Measurements from ENCODE around the gene CLEC1A. TPM values are rescaled to one million over a fixed set of nuclear protein-coding genes. Genes with fewer than 3 reads are reported as not detected.
A peak's percentile ranks its signal among the peaks of the same experiment; 100 is the strongest.

The CLEC1A gene
- total RNA-seq, 1 donor from 2014 or later, result not detected

DNA sequence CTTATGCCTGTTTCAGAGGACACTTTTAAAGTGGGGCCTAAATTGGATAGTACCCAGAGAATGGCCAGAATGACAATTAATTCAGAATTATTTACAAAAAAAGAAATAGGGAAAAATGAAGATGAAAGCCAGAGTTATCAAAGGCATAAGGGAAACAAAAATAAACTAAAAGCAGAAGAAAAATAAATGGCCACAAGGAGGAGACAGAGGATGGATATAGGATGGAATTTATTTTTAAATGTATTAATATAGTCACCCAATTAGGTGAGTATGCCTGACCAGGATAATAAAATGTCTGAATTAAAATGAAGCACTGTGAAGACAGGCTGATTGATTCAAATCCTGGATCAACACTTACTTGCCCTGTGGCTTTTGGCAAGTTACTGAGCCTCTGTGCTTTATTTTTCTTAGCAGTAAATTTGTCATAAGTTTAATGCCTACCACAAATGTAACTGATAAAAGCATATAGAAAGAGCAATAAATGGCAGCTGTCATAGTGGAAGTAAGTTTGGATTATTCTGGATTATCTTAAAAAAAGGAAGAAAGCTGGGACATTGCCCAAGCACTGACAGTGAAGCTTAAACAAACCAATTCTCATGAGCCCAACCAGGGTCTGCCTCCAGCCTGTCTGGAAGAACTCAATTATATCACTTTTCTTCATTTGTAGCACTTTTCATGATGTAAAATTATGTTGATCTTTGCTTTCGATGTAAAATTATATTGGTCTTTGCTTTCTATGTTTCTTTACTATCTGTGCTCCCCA, 64.8 kb downstream of the CLEC1A start:
- Histone ChIP-seq H3K27me3 (ENCODE audit: control insufficient read depth, insufficient read depth, low read length) (peaks cover 2% of the 10 kb centered on the region), H3K4me3 (ENCODE audit: low read depth, low read length) (no peak overlapping the region), H3K36me3 (ENCODE audit: control insufficient read depth, insufficient read depth, low read length) (no peaks in the 10 kb centered on the region)
- FAIRE-seq, result no peak
- DNase-seq (ENCODE audit: low read depth), result peak; percentile 27
- TF ChIP-seq, protein P1, sequence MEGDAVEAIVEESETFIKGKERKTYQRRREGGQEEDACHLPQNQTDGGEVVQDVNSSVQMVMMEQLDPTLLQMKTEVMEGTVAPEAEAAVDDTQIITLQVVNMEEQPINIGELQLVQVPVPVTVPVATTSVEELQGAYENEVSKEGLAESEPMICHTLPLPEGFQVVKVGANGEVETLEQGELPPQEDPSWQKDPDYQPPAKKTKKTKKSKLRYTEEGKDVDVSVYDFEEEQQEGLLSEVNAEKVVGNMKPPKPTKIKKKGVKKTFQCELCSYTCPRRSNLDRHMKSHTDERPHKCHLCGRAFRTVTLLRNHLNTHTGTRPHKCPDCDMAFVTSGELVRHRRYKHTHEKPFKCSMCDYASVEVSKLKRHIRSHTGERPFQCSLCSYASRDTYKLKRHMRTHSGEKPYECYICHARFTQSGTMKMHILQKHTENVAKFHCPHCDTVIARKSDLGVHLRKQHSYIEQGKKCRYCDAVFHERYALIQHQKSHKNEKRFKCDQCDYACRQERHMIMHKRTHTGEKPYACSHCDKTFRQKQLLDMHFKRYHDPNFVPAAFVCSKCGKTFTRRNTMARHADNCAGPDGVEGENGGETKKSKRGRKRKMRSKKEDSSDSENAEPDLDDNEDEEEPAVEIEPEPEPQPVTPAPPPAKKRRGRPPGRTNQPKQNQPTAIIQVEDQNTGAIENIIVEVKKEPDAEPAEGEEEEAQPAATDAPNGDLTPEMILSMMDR (IDR thresholded peaks at IDR 0.05; ENCODE audit: insufficient read depth, low read length, severe bottlenecking), result peak; percentile 31

DNA sequence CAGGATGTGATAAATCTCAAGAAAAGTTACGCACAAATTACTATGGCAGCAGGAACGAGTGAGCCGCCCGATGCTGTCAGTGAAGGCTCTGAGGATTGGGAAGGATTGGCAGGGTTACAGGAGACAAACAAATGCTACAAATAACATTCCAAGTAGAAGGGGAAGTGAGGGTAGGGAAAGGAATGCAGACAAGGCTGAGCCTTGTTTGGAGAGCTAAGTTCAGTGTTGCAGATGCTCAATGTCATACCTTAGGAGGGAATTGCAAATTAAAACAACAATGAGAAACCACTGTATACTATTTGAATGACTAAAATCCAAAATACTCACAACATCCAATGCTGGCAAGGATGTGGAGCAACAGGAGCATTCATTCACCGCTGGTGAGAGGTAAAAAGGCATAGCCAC, 67.0 kb downstream of the CLEC1A start:
- Histone ChIP-seq H3K36me3 (ENCODE audit: control insufficient read depth, insufficient read depth, low read length) (no peaks in the 10 kb centered on the region), H3K27me3 (ENCODE audit: control insufficient read depth, insufficient read depth, low read length) (no peaks in the 10 kb centered on the region), H3K4me3 (ENCODE audit: low read depth, low read length) (no peak overlapping the region)
- TF ChIP-seq, protein P1 (IDR thresholded peaks at IDR 0.05; ENCODE audit: insufficient read depth, low read length, severe bottlenecking), result no peak
- FAIRE-seq, result no peak
- peak; percentile 81 for DNase-seq (ENCODE audit: low read depth)

DNA sequence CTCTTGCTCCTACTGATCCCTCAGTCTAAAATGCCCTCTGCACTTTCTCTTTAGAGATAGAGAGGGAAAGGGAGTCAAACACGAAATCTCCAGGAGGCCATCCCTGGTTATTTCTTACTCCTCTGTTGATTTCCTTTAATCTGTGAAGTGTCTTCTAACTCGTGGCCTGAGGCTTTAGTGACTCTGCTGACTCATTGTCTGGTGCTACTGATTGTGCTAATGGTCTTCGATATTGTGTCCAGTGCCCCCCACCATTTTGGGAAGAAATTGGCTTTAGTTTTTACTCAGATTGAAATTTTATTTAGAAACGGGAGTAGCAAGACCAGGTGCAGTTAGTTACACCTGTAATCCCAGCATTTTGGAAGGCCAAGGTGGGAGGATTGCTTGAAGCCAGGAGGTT, 67.5 kb downstream of the CLEC1A start:
- no peak for DNase-seq (ENCODE audit: low read depth)
- no peaks in the 10 kb centered on the region for H3K27me3 ChIP-seq (ENCODE audit: control insufficient read depth, insufficient read depth, low read length)
- H3K4me3 ChIP-seq (ENCODE audit: low read depth, low read length), result no peak overlapping the region
- no peaks in the 10 kb centered on the region for H3K36me3 ChIP-seq (ENCODE audit: control insufficient read depth, insufficient read depth, low read length)
- FAIRE-seq, result no peak
- TF ChIP-seq, protein P1 (IDR thresholded peaks at IDR 0.05; ENCODE audit: insufficient read depth, low read length, severe bottlenecking), result no peak

DNA sequence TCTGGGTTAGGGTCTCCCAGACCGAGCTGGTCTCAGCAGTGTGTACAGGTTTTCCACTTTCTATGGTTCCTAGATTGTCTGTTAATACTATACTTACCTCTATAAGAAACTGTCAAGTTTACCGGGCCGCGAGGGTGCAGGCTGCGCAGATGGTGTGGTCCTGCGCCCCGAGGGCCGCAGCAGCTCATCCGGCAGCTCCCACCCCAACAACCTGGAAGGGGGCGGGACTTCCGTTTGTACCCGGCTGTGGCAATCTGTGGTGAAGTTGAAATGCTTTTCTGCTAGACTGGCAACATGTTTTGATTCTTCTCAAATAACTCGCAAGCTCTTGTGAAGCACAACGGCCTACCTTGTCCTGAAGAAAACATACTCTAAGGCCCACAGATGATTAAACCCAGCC, 68.3 kb downstream of the CLEC1A start, which contains the start of gene CLEC9A:
TSS of gene CLEC9A (plus strand) at position 237 of the 400 bp plus-strand sequence. CDS start 22,006 bp downstream, outside the sequence.
- TF ChIP-seq, protein P1 (IDR thresholded peaks at IDR 0.05; ENCODE audit: insufficient read depth, low read length, severe bottlenecking), result no peak
- no peaks in the 10 kb centered on the region for H3K27me3 ChIP-seq (ENCODE audit: control insufficient read depth, insufficient read depth, low read length)
- DNase-seq (ENCODE audit: low read depth) (no peak), FAIRE-seq (no peak)
- H3K4me3 ChIP-seq (ENCODE audit: low read depth, low read length), result no peak within 1 kb of the TSS
- no peaks in the 10 kb centered on the region for H3K36me3 ChIP-seq (ENCODE audit: control insufficient read depth, insufficient read depth, low read length)

DNA sequence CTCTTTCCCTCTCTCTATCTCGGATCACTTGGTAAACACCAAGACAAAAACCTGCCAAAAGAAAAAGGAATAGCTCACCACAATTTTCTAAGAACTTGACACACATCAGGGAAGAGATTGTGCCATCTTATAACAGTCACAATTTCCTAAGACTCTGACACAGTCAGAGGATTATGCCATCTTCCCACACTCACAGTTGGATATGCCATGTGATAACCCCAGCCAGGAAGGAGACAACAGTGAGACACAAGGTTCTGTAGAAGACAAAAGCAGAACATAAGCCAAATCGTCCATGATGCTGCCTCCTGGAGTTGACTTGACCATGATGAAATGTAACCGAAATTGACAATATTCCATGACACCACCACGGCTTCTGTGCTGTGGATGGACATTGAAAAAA, 71.1 kb downstream of the CLEC1A start:
- DNase-seq (ENCODE audit: low read depth) (peak; percentile 74), FAIRE-seq (no peak)
- TF ChIP-seq, protein P1 (IDR thresholded peaks at IDR 0.05; ENCODE audit: insufficient read depth, low read length, severe bottlenecking), result no peak
- no peaks in the 10 kb centered on the region for H3K27me3 ChIP-seq (ENCODE audit: control insufficient read depth, insufficient read depth, low read length)
- no peak overlapping the region for H3K4me3 ChIP-seq (ENCODE audit: low read depth, low read length)
- no peaks in the 10 kb centered on the region for H3K36me3 ChIP-seq (ENCODE audit: control insufficient read depth, insufficient read depth, low read length)

Measured in bronchial epithelial cell (primary cell).